Neural crest cell (in vitro differentiated cells): ENCODE measurements around the gene IL36RN. TPM values are rescaled to one million over a fixed set of nuclear protein-coding genes. Genes with fewer than 3 reads are reported as not detected.

ENCODE experiments used
- DNase-seq: peaks from one replicate; pipeline ENCODE4 v3.0.0; 2021; ENCODE audit warnings: low read depth, mixed read lengths, low spot score
- H3K27ac Mint-ChIP-seq: one replicate; pipeline ENCODE4 v1.8.0; 2021; ENCODE audit warnings: mild to moderate bottlenecking, mixed read lengths; ENCODE audit not compliant: unreplicated experiment
- H3K27me3 Mint-ChIP-seq: 2 replicates; pipeline ENCODE4 v1.8.0; 2021; ENCODE audit warnings: low read depth, mild to moderate bottlenecking, mixed read lengths
- H3K36me3 Mint-ChIP-seq: 2 replicates; pipeline ENCODE4 v1.8.0; 2021; ENCODE audit warnings: low read depth, mild to moderate bottlenecking, mixed read lengths
- H3K4me1 Mint-ChIP-seq: 2 replicates; pipeline ENCODE4 v1.8.0; 2021; ENCODE audit warnings: mixed read lengths
- H3K4me3 Mint-ChIP-seq: one replicate; pipeline ENCODE4 v1.8.0; 2021; ENCODE audit warnings: mild to moderate bottlenecking, mixed read lengths
- H3K9me3 Mint-ChIP-seq: 2 replicates; pipeline ENCODE4 v1.8.0; 2021; ENCODE audit warnings: mixed read lengths
- total RNA-seq: library from RNA; stranded (reverse); gene quantifications from 2 replicates; pipeline ENCODE4 v1.2.1, GENCODE V29; 2021
- TF ChIP-seq, protein P1 (sequence below): fragments of 200-600 bp; sonication (generic); conservative IDR thresholded peaks from 2 replicates; pipeline ENCODE4 v1.5.0; 2021; ENCODE audit warnings: antibody characterized with exemption, mild to moderate bottlenecking

IL36RN gene
- total RNA-seq, 1 donor from 2014 or later: not detected

DNA sequence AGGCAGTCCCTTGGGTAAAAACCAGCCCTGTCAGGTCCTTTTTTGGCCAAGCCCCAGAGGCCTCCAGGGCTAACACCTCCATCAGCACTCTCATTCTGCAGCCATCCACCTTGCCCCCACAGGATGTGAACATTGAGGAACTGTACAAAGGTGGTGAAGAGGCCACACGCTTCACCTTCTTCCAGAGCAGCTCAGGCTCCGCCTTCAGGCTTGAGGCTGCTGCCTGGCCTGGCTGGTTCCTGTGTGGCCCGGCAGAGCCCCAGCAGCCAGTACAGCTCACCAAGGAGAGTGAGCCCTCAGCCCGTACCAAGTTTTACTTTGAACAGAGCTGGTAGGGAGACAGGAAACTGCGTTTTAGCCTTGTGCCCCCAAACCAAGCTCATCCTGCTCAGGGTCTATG lies 16.0 kb downstream of the IL36RN start:
- DNase-seq: no peak
- no peaks in the 10 kb centered on the region for H3K36me3 Mint-ChIP-seq
- peaks cover 47% of the 10 kb centered on the region for H3K27me3 Mint-ChIP-seq
- TF ChIP-seq, protein P1, sequence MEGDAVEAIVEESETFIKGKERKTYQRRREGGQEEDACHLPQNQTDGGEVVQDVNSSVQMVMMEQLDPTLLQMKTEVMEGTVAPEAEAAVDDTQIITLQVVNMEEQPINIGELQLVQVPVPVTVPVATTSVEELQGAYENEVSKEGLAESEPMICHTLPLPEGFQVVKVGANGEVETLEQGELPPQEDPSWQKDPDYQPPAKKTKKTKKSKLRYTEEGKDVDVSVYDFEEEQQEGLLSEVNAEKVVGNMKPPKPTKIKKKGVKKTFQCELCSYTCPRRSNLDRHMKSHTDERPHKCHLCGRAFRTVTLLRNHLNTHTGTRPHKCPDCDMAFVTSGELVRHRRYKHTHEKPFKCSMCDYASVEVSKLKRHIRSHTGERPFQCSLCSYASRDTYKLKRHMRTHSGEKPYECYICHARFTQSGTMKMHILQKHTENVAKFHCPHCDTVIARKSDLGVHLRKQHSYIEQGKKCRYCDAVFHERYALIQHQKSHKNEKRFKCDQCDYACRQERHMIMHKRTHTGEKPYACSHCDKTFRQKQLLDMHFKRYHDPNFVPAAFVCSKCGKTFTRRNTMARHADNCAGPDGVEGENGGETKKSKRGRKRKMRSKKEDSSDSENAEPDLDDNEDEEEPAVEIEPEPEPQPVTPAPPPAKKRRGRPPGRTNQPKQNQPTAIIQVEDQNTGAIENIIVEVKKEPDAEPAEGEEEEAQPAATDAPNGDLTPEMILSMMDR: no peak
- H3K9me3 Mint-ChIP-seq: no peaks in the 10 kb centered on the region
- no peak overlapping the region for H3K4me3 Mint-ChIP-seq
- H3K27ac Mint-ChIP-seq: no peak overlapping the region
- no peaks in the 10 kb centered on the region for H3K4me1 Mint-ChIP-seq

DNA sequence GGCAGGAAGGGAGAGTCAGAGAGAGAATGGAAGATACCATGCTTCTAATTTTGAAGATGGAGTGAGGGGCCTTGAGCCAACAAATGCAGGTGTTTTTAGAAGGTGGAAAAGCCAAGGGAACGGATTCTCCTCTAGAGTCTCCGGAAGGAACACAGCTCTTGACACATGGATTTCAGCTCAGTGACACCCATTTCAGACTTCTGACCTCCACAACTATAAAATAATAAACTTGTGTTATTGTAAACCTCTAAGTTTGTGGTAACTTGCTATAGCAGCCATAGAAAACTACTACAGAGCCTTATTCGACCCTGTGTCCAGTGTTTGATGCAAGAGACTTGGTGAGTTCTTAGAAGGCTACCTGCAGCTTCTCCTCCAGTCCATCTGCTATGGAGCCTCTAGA lies 16.6 kb downstream of the IL36RN start:
- TF ChIP-seq, protein P1: no peak
- H3K27ac Mint-ChIP-seq: no peak overlapping the region
- no peaks in the 10 kb centered on the region for H3K36me3 Mint-ChIP-seq
- no peak overlapping the region for H3K4me3 Mint-ChIP-seq
- no peaks in the 10 kb centered on the region for H3K4me1 Mint-ChIP-seq
- peaks cover 47% of the 10 kb centered on the region for H3K27me3 Mint-ChIP-seq
- no peak for DNase-seq
- H3K9me3 Mint-ChIP-seq: no peaks in the 10 kb centered on the region

DNA sequence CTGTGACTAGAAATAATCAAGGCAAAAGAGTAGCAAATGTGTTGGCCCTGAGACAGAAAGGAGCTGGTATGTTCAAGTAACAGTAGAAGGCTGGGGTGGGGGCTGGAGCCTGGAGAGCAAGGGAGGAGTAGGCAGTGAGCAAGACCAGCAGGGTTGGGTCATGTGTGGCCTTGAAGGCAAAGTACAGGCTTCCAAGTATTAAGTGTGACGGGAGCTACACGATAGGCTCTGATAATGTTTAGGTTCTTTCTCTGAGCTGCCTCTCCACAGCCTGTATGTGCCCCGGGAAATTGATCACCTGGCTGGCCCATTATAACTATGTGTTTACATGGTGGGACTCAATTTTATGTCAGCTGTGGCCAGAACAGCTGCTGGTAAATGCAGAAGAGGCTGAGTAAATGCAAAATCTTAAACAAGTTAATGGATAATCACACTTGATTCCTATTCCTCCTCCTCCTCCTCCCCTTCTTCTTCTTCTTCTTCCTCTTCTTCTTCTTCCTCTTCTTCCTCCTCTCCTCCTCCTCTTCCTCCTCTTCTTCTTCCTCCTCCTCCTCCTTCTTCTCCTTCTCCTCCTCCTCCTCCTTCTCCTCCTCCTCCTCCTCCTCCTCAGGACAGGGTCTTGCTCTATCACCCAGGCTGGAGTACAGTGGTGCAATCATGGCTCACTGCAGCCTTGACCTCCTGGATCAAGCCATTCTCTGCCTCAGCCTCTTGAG lies 18.1 kb downstream of the IL36RN start:
- no peaks in the 10 kb centered on the region for H3K36me3 Mint-ChIP-seq
- TF ChIP-seq, protein P1: no peak
- no peak overlapping the region for H3K4me3 Mint-ChIP-seq
- H3K9me3 Mint-ChIP-seq: no peaks in the 10 kb centered on the region
- peaks cover 48% of the 10 kb centered on the region for H3K27me3 Mint-ChIP-seq
- no peak for DNase-seq
- H3K4me1 Mint-ChIP-seq: no peaks in the 10 kb centered on the region
- H3K27ac Mint-ChIP-seq: no peak overlapping the region

- peaks cover 49% of the 10 kb centered on the region for H3K27me3 Mint-ChIP-seq
- no peaks in the 10 kb centered on the region for H3K9me3 Mint-ChIP-seq
- TF ChIP-seq, protein P1: no peak
- no peaks in the 10 kb centered on the region for H3K36me3 Mint-ChIP-seq
- no peak overlapping the region for H3K4me3 Mint-ChIP-seq
- H3K27ac Mint-ChIP-seq: no peak overlapping the region
- no peaks in the 10 kb centered on the region for H3K4me1 Mint-ChIP-seq
- no peak for DNase-seq
Measured at GRCh38 chr2:113077921-113078320, 18.9 kb downstream of the IL36RN start.

DNA sequence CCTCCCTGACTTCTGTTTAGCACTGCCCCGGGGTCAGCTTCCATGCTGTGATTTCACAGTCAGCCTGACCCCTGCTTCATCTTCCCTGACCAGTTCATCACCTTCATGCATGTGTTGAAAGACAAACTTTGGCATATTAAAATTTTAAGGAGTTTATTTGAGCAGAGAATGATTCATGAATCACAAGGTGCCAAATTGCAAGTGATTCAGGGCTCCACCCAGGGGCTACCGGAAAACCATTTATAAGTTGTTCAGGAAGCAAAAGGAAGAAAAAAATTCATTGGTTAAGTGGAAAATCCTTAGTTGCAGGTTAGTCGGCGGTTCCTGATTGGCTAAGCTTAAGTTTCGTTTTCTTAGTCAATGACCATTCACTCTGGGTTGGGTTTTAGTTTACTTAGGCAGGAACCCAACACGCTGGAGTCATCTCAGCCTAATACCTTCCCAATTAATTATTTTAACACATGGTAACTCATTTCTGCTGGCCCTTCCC lies 19.4 kb downstream of the IL36RN start:
- TF ChIP-seq, protein P1: no peak
- Mint-ChIP-seq H3K36me3 (no peaks in the 10 kb centered on the region), H3K4me1 (no peaks in the 10 kb centered on the region), H3K4me3 (no peak overlapping the region), H3K27me3 (peaks cover 51% of the 10 kb centered on the region), H3K27ac (no peak overlapping the region), H3K9me3 (no peaks in the 10 kb centered on the region)
- no peak for DNase-seq
